Upper lobe of right lung (tissue), 1 donor: Measurements from ENCODE around the gene PNPO. TPM values are rescaled to one million over a fixed set of nuclear protein-coding genes. Genes with fewer than 3 reads are reported as not detected.
A peak's percentile ranks its signal among the peaks of the same experiment; 100 is the strongest.

ENCODE experiments used
- ATAC-seq: fragments of 200-7000 bp; cut with Tn5 transposase; one replicate; pipeline ENCODE4 v1.9.1; 2020; ENCODE audit warnings: mild to moderate bottlenecking, moderate library complexity
- DNase-seq: peaks from one replicate; pipeline ENCODE4 v3.0.0-alpha.2; 2020
- H3K27ac ChIP-seq: fragments of 200-600 bp; one replicate; pipeline ENCODE4 v1.8.0; 2022
- H3K27me3 ChIP-seq: fragments of 200-600 bp; one replicate; pipeline ENCODE4 v1.8.0; 2022; ENCODE audit warnings: mild to moderate bottlenecking
- H3K36me3 ChIP-seq: fragments of 200-600 bp; one replicate; pipeline ENCODE4 v1.8.0; 2022
- H3K4me1 ChIP-seq: fragments of 200-600 bp; one replicate; pipeline ENCODE4 v1.8.0; 2022
- H3K4me3 ChIP-seq: fragments of 200-600 bp; one replicate; pipeline ENCODE4 v1.8.0; 2022; ENCODE audit warnings: mild to moderate bottlenecking
- H3K9me3 ChIP-seq: fragments of 200-600 bp; one replicate; pipeline ENCODE4 v1.8.0; 2022
- intact Hi-C: fragments of 100-400 bp; cut with DNase I; formaldehyde crosslinking; loops from one replicate; pipeline ENCODE4 v1.11.0; 2022
- total RNA-seq: library from RNA; stranded (reverse); fragmentation: NEBNext Ultra II Directional; extraction: Animal tissue kit (Norgen Biotek cat#: 25700); gene quantifications from one replicate; pipeline ENCODE4 v1.2.1, GENCODE V29; 2021
- TF ChIP-seq, protein P1 (sequence below): fragments of 200-600 bp; IDR thresholded peaks from one replicate; pipeline ENCODE4 v1.8.0; 2022; ENCODE audit warnings: antibody characterized with exemption
- donor health status: DM: no; HTN: yes; CAD: no; lungs with severe emphysema.

Gene PNPO
- total RNA-seq, 1 donor from 2014 or later: 29.4 TPM

DNA sequence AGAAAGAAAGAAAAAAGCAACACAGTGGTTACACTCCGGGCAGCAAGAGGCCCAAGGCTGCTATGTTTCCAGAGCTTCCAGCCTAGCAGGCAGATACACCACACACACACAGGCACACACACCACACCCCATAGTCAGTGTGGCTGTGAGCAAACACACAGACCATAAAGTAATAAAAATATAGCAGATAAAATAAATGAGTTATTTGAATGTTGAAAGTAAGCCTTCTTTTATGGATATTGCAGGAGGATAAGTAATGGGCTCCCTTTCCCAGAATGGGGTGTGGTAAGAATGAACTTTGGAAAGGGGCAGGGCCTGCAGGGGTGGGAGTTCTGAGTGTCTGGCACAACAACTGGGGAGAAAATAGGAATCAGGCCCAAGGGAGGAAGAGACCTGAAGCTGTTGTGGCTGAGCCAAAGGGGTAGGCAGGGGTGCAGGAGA is 24.7 kb downstream of the PNPO start:
- H3K27ac ChIP-seq: no peak overlapping the region
- DNase-seq: no peak
- intact Hi-C loops: no loop called here
- H3K4me3 ChIP-seq: no peak overlapping the region
- TF ChIP-seq, protein P1, sequence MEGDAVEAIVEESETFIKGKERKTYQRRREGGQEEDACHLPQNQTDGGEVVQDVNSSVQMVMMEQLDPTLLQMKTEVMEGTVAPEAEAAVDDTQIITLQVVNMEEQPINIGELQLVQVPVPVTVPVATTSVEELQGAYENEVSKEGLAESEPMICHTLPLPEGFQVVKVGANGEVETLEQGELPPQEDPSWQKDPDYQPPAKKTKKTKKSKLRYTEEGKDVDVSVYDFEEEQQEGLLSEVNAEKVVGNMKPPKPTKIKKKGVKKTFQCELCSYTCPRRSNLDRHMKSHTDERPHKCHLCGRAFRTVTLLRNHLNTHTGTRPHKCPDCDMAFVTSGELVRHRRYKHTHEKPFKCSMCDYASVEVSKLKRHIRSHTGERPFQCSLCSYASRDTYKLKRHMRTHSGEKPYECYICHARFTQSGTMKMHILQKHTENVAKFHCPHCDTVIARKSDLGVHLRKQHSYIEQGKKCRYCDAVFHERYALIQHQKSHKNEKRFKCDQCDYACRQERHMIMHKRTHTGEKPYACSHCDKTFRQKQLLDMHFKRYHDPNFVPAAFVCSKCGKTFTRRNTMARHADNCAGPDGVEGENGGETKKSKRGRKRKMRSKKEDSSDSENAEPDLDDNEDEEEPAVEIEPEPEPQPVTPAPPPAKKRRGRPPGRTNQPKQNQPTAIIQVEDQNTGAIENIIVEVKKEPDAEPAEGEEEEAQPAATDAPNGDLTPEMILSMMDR: no peak
- peaks cover 9% of the 10 kb centered on the region for H3K4me1 ChIP-seq
- H3K27me3 ChIP-seq: no peaks in the 10 kb centered on the region
- no peak for ATAC-seq
- H3K9me3 ChIP-seq: no peaks in the 10 kb centered on the region
- no peaks in the 10 kb centered on the region for H3K36me3 ChIP-seq

DNA sequence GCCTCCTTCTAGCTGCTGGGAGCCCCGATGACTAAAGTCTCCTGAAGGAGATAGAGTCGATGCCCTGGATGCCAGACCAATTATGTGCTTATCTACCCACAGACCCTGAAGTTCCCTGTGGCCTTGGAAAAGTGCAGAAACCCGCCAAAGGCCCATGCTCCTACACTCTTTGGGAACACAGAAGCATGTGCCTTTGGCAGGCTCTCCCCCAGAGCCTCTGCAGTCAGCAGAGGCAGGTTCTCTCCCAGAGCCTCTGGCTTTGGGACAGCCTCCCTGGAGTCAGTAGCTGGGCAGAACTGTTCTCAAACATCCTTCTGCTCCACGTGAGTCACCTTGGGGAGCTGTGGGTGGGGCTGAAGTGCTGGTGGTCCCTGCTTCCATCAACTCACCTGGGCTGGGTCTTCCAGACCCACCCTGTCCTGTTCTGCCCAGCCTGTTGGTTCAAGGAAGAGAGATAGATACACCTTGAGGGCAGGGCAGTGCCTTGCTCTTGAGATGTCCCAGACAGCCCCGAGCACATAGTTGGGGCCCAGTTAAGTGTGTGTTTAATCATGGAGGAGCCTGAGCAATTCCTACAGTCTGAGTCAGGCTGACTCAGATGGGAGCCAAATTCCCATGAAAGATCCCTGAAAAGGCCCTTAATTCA is 26.4 kb downstream of the PNPO start:
- Histone ChIP-seq H3K27me3 (no peaks in the 10 kb centered on the region), H3K4me3 (no peak overlapping the region), H3K4me1 (peaks cover 15% of the 10 kb centered on the region), H3K27ac (no peak overlapping the region), H3K9me3 (no peaks in the 10 kb centered on the region), H3K36me3 (no peaks in the 10 kb centered on the region)
- TF ChIP-seq, protein P1: no peak
- ATAC-seq (no peak), DNase-seq (no peak)
- intact Hi-C loops: no loop called here

DNA sequence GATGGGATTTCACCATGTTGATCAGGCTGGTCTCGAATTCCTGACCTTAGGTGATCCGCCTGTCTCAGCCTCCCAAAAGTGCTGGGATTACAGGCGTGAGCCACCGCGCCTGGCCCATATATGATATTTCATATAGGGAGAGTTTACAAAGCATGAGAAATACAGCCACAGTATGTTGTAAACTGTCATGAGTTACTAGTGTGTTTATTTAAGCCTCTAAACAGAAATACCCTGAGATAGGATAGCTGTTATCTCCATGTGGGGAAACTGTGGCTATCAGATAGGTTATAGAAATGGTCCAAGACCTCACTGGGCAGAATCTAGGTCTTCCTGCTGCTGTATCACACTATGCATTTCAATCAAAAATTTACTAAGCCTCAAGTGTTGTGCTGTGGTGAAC is 27.5 kb downstream of the PNPO start:
- Histone ChIP-seq H3K4me1 (peaks cover 15% of the 10 kb centered on the region), H3K4me3 (no peak overlapping the region), H3K27ac (no peak overlapping the region), H3K27me3 (no peaks in the 10 kb centered on the region), H3K9me3 (no peaks in the 10 kb centered on the region), H3K36me3 (peaks cover 7% of the 10 kb centered on the region)
- ATAC-seq (no peak), DNase-seq (no peak)
- TF ChIP-seq, protein P1: no peak
- intact Hi-C loops: no loop called here

DNA sequence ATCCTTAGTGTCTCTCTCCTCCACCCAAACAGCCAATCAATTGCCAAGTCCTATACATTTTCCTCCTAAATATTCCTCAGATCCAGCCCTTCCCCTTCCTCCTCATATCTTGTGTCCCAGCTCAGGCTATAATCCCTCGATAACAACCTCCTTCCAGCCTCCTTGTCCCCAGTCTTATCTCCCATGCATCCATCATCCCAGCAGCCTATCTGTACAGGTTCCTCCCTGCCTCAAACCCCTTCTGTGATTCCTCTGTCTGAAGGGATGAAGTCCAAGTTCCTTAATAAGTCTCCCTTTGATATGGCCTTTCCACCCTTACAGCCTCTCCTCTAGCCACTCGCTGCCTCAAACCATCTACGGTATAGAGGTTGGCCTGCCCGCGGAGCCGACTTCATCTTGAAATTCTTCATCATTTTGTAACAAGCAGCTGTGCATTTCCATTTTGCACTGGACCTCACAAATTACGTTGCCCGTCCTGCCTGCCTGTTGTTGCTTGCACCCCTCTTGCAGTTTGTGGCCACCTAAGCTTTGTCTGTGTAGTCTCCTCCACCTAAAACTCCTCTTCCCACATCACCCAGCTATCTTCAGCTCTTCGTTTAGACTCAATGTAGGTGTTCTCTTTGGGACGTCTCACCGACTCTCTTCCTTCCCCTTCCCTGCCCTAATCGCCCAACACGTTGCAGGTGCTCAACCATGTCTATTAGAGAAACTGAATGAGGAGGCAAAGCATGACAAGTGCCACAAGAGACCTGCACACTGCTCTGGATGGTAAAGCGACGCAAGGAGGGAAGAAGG is 28.8 kb downstream of the PNPO start:
- DNase-seq (no peak), ATAC-seq (no peak)
- intact Hi-C loops: no loop called here
- Histone ChIP-seq H3K9me3 (no peaks in the 10 kb centered on the region), H3K4me3 (peak overlapping the region; percentile 44), H3K36me3 (peaks cover 20% of the 10 kb centered on the region), H3K27ac (peak overlapping the region; percentile 42), H3K4me1 (peaks cover 15% of the 10 kb centered on the region), H3K27me3 (no peaks in the 10 kb centered on the region)
- TF ChIP-seq, protein P1: no peak

DNA sequence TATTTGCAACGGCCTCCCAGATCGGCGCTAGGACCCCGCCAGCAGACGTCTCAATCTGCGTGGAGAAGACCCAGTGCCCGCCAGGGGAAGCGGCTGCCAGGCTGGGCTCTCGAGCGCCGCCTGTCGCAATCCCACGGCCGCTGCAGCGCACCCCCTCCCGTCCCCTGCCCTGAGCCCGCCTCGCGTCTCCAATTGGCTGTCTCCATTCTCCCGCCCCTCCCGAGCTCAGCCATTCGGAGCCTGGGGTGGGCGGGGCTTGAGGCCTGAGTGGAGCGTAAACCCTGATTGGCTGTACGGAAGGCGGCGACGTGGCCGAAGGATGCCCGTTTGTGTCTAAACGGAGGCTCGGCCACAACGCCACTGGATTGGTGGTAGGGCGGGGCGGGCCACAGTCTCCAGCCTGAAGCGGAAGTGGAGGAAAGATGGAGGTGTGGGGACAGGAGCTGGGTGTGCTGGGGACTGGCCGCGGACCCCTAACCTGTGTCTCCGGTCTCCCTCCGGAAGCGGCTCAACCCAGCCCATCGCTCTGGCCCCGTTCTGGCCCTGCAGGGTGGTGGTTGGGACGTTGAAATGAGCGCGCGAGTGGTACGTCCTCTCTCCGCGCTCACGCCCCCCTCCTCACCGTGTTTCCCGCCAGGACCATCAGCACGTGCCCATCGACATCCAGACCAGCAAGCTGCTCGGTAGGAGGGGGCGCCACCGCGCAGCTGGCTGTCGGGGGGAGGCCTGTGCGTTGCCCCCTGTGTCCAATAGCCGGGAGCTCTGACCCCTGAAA is 29.5 kb downstream of the PNPO start, which contains the start of gene CDK5RAP3:
CDK5RAP3 (plus strand) TSS at position 389 of the 775 bp plus-strand sequence; CDS start at position 423, 34 bp downstream.
- Histone ChIP-seq H3K9me3 (no peaks in the 10 kb centered on the region), H3K4me3 (peak within 1 kb of the TSS; percentile 99), H3K27me3 (no peaks in the 10 kb centered on the region), H3K36me3 (peaks cover 28% of the 10 kb centered on the region), H3K27ac (peak within 1 kb of the TSS; percentile 82), H3K4me1 (peaks cover 15% of the 10 kb centered on the region)
- TF ChIP-seq, protein P1: peak; percentile 93
- intact Hi-C loops: no loop called here
- ATAC-seq (peak; percentile 99), DNase-seq (peak; percentile 100)
